IMR-90 (cell line): ENCODE results near the gene KANSL1L. TPM values are rescaled to one million over a fixed set of nuclear protein-coding genes. Genes with fewer than 3 reads are reported as not detected.

Source experiments
- ATAC-seq: fragments of 200-7000 bp; cut with Tn5 transposase; 2 replicates; pipeline ENCODE4 v1.9.1; 2020; ENCODE audit warnings: low read depth, mild to moderate bottlenecking, moderate library complexity
- BruUV-seq: library from RNA; stranded (reverse); fragments of 400-500 nt; replicated peaks from 2 replicates; lab custom pipeline; 2021; lab: Mats Ljungman, UMichigan
- CTCF ChIA-PET: fragments of 300-600 bp; formaldehyde crosslinking; extraction: SDS; loops from one replicate; lab custom pipeline; 2021; ENCODE audit warnings: antibody characterized with exemption; lab: Yijun Ruan, JAX
- POLR2A ChIA-PET: fragments of 300-600 bp; sonication (Branson Sonifier 250); formaldehyde crosslinking; loops from one replicate; lab custom pipeline; 2022; ENCODE audit warnings: antibody characterized with exemption; ENCODE audit not compliant: unreplicated experiment; lab: Charles Lee
- DNase-seq: peaks from one replicate; pipeline ENCODE4 v3.0.0; 2013
- H2AFZ ChIP-seq: replicated peaks from 2 replicates; pipeline ENCODE3; 2013; ENCODE audit warnings: low read length, mild to moderate bottlenecking; ENCODE audit not compliant: poor library complexity
- H2AK5ac ChIP-seq: 2 replicates; pipeline ENCODE4 v1.6.1; 2013; ENCODE audit warnings: low read depth, low read length, inconsistent platforms
- H2AK9ac ChIP-seq: replicated peaks from 2 replicates; pipeline ENCODE3; 2013; ENCODE audit warnings: mild to moderate bottlenecking, low read depth, low read length, moderate library complexity; ENCODE audit not compliant: poor library complexity
- H2BK120ac ChIP-seq: 2 replicates; pipeline ENCODE4 v1.6.1; 2013; ENCODE audit warnings: low read depth, low read length, inconsistent platforms
- H2BK15ac ChIP-seq: 3 replicates; pipeline ENCODE4 v1.6.1; 2013; ENCODE audit warnings: low read depth, low read length, inconsistent platforms
- H2BK20ac ChIP-seq: 2 replicates; pipeline ENCODE4 v1.6.1; 2013; ENCODE audit warnings: low read depth, mild to moderate bottlenecking, inconsistent platforms, low read length, moderate library complexity
- H2BK5ac ChIP-seq: 2 replicates; pipeline ENCODE4 v1.6.1; 2013; ENCODE audit warnings: mild to moderate bottlenecking, low read depth, low read length, inconsistent platforms; ENCODE audit not compliant: poor library complexity, severe bottlenecking
- H3K14ac ChIP-seq: replicated peaks from 2 replicates; pipeline ENCODE4 v1.6.1; 2013; ENCODE audit warnings: low read depth, low read length, inconsistent platforms
- H3K18ac ChIP-seq: 2 replicates; pipeline ENCODE4 v1.6.1; 2013; ENCODE audit warnings: low read depth, low read length, control low read depth
- H3K23ac ChIP-seq: 2 replicates; pipeline ENCODE4 v1.6.1; 2013; ENCODE audit warnings: low read depth, low read length, inconsistent platforms
- H3K27ac ChIP-seq: 2 replicates; pipeline ENCODE4 v1.5.1; 2013; ENCODE audit warnings: mild to moderate bottlenecking, control low read depth, low read length; ENCODE audit not compliant: insufficient read depth
- H3K27me3 ChIP-seq: 2 replicates; pipeline ENCODE4 v1.6.1; 2013; ENCODE audit warnings: low read length; ENCODE audit not compliant: control insufficient read depth, insufficient read depth
- H3K36me3 ChIP-seq: 2 replicates; pipeline ENCODE4 v1.6.1; 2013; ENCODE audit warnings: low read length, mixed read lengths; ENCODE audit not compliant: control insufficient read depth, insufficient read depth
- H3K4ac ChIP-seq: 2 replicates; pipeline ENCODE4 v1.6.1; 2013; ENCODE audit warnings: low read depth, low read length, inconsistent platforms
- H3K4me1 ChIP-seq: 2 replicates; pipeline ENCODE4 v1.6.1; 2013; ENCODE audit warnings: low read length, mixed read lengths; ENCODE audit not compliant: control insufficient read depth, insufficient read depth
- H3K4me2 ChIP-seq: 2 replicates; pipeline ENCODE4 v1.6.1; 2013; ENCODE audit warnings: low read depth, mild to moderate bottlenecking, control low read depth, low read length, moderate library complexity
- H3K4me3 ChIP-seq: 2 replicates; pipeline ENCODE4 v1.5.1; 2013; ENCODE audit warnings: low read depth, mild to moderate bottlenecking, control low read depth, low read length, moderate library complexity; ENCODE audit not compliant: insufficient read depth
- H3K56ac ChIP-seq: 2 replicates; pipeline ENCODE4 v1.6.1; 2013; ENCODE audit warnings: low read length, inconsistent platforms; ENCODE audit not compliant: insufficient read depth; ENCODE audit errors: extremely low read depth
- H3K79me1 ChIP-seq, 2 experiments: 2 replicates each; pipeline ENCODE4 v1.6.1; 2013; ENCODE audit warnings: low read length in 2 of 2, inconsistent platforms in 1 of 2, low read depth in 1 of 2
- H3K9ac ChIP-seq: 2 replicates; pipeline ENCODE4 v1.6.1; 2013; ENCODE audit warnings: low read depth, low read length, control low read depth
- H3K9me1 ChIP-seq: 2 replicates; pipeline ENCODE4 v1.6.1; 2013; ENCODE audit warnings: low read length, inconsistent platforms; ENCODE audit not compliant: insufficient read depth
- H3K9me3 ChIP-seq: 2 replicates; pipeline ENCODE4 v1.6.1; 2013; ENCODE audit warnings: low read length; ENCODE audit not compliant: control insufficient read depth, insufficient read depth
- H4K20me1 ChIP-seq: 2 replicates; pipeline ENCODE4 v1.6.1; 2013; ENCODE audit warnings: low read length, inconsistent platforms; ENCODE audit not compliant: insufficient read depth
- H4K5ac ChIP-seq: 2 replicates; pipeline ENCODE4 v1.6.1; 2013; ENCODE audit warnings: mild to moderate bottlenecking, low read depth, low read length, control low read depth
- H4K8ac ChIP-seq, 2 experiments: 2 replicates each; pipeline ENCODE4 v1.6.1; 2013; ENCODE audit warnings: low read depth in 2 of 2, low read length in 2 of 2, control low read depth in 1 of 2, inconsistent platforms in 1 of 2
- H4K91ac ChIP-seq: 2 replicates; pipeline ENCODE4 v1.6.1; 2013; ENCODE audit warnings: low read depth, low read length, inconsistent platforms; ENCODE audit not compliant: insufficient read depth
- BHLHE40 ChIP-seq: fragments of 150-350 bp; IDR thresholded peaks from 2 replicates; pipeline ENCODE4 v1.6.1; 2016; ENCODE audit warnings: mild to moderate bottlenecking, low read depth, low read length
- CEBPB ChIP-seq: IDR thresholded peaks from 2 replicates; pipeline ENCODE4 v1.6.1; 2012; ENCODE audit warnings: low read depth, low read length, improper control_type of control experiment
- CHD1 ChIP-seq: IDR thresholded peaks from 2 replicates; pipeline ENCODE4 v1.6.1; 2012; ENCODE audit warnings: low read depth, low read length, improper control_type of control experiment
- FOS ChIP-seq: fragments of 150-350 bp; IDR thresholded peaks from 2 replicates; pipeline ENCODE4 v1.6.1; 2016; ENCODE audit warnings: low read depth, low read length
- MAFK ChIP-seq: IDR thresholded peaks from 2 replicates; pipeline ENCODE4 v1.6.1; 2012; ENCODE audit warnings: low read depth, low read length, improper control_type of control experiment
- MAZ ChIP-seq: IDR thresholded peaks from 2 replicates; pipeline ENCODE4 v1.6.1; 2012; ENCODE audit warnings: low read depth, mild to moderate bottlenecking, low read length, improper control_type of control experiment, moderate library complexity, borderline replicate concordance
- MXI1 ChIP-seq: IDR thresholded peaks from 2 replicates; pipeline ENCODE4 v1.6.1; 2012; ENCODE audit warnings: low read depth, mild to moderate bottlenecking, low read length, moderate library complexity, borderline replicate concordance
- NFE2L2 ChIP-seq: fragments of 150-350 bp; IDR thresholded peaks from 2 replicates; pipeline ENCODE4 v1.6.1; 2016; ENCODE audit warnings: low read depth, mild to moderate bottlenecking, low read length
- POLR2A ChIP-seq: IDR thresholded peaks from 2 replicates; pipeline ENCODE4 v1.6.1; 2012; ENCODE audit warnings: mild to moderate bottlenecking, low read depth, low read length
- RAD21 ChIP-seq: IDR thresholded peaks from 2 replicates; pipeline ENCODE4 v1.6.1; 2012; ENCODE audit warnings: low read length, improper control_type of control experiment
- RCOR1 ChIP-seq: IDR thresholded peaks from 2 replicates; pipeline ENCODE4 v1.6.1; 2012; ENCODE audit warnings: mild to moderate bottlenecking, low read length, improper control_type of control experiment; ENCODE audit not compliant: insufficient replicate concordance
- RFX5 ChIP-seq: IDR thresholded peaks from 2 replicates; pipeline ENCODE4 v1.8.0; 2012; ENCODE audit warnings: low read depth, mild to moderate bottlenecking, low read length, moderate library complexity
- SMC3 ChIP-seq: fragments of 150-350 bp; IDR thresholded peaks from 2 replicates; pipeline ENCODE4 v1.6.1; 2016; ENCODE audit warnings: low read depth, mild to moderate bottlenecking, antibody characterized with exemption, low read length, moderate library complexity
- WGBS, 2 experiments: methylation state at CpG; one replicate each; pipeline versions ENCODE4 v1.1.5 to v1.1.7; 2013; ENCODE audit warnings: missing lambda C conversion rate in 2 of 2; ENCODE audit not compliant: insufficient read length in 1 of 2; ENCODE audit errors: extremely low coverage in 2 of 2; 5-methylcytosine and 5-hydroxymethylcytosine counted together
- dilution Hi-C: fragments of 300-500 bp; cut with HindIII; formaldehyde crosslinking; loops from one replicate; pipeline ENCODE4 v1.14.3; 2018; ENCODE audit warnings: low sequenced_read_pairs; ENCODE audit not compliant: unreplicated experiment
- in situ Hi-C: fragments of 300-500 bp; cut with MboI; formaldehyde crosslinking; loops from 3 replicates; pipeline ENCODE4 v1.14.3; 2019; ENCODE audit warnings: low sequenced_read_pairs, inconsistent platforms, mixed read lengths
- intact Hi-C: fragments of 100-400 bp; cut with micrococcal nuclease; formaldehyde crosslinking; loops from 2 replicates; pipeline ENCODE4 v1.10.0; 2022
- polyA plus RNA-seq, 3 experiments: library from polyadenylated mRNA; depleted of rRNA; stranded (reverse); fragments of >200 nt; gene quantifications; 2 replicates each; pipeline ENCODE4 v1.2.3, GENCODE V29; 2012; ENCODE audit warnings: low replicate concordance in 1 of 3
- total RNA-seq: library from RNA; depleted of rRNA; stranded (reverse); fragments of >200 nt; gene quantifications from 2 replicates; pipeline ENCODE4 v1.2.3, GENCODE V29; 2012
- TF ChIP-seq, protein P1 (sequence below): conservative IDR thresholded peaks from 2 replicates; pipeline ENCODE4 v1.5.1; 2012; ENCODE audit warnings: mild to moderate bottlenecking, low read depth, low read length, improper control_type of control experiment
- TF ChIP-seq, protein P2 (sequence below): fragments of 150-350 bp; IDR thresholded peaks from 2 replicates; pipeline ENCODE4 v1.6.1; 2016; ENCODE audit warnings: low read depth, mild to moderate bottlenecking, low read length, moderate library complexity, borderline replicate concordance
- TF ChIP-seq, protein P3 (sequence below): fragments of 150-350 bp; IDR thresholded peaks from 2 replicates; pipeline ENCODE4 v1.6.1; 2017; ENCODE audit warnings: mild to moderate bottlenecking, antibody characterized with exemption, low read length, low read depth

KANSL1L gene
- total and polyA plus RNA-seq, 2 of the 4 experiments (the other 2 are of a cell fraction) = 3.1 to 7.2 TPM

DNA sequence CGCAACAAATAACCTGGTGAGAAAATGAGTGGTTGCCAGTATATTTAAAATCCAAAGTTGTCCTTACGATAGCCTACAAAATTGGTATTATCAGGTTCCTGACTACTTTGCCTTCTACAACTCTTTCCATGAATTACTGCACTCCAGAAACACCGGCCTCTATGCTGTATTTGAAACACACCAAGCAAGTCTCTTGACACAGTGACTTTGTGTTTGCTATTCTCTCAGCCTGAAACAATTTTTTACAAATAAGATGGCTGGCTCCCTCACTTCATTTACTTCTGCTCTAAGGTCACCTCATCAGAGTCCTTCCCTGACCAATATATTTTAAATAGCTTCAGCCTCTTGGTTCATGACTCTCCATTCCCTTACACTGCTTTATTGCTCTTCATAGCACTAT lies 12.2 kb downstream of the KANSL1L start:
- Histone ChIP-seq H3K9me3 (no peaks in the 10 kb centered on the region), H4K20me1 (no peaks in the 10 kb centered on the region), H2AFZ (no peak overlapping the region), H3K18ac (no peak overlapping the region), H3K79me1 (peaks cover 10 to 16% of the 10 kb centered on the region in 2 experiments), H2AK5ac (no peak overlapping the region), H3K4ac (no peak overlapping the region), H3K56ac (no peak overlapping the region), H3K9ac (no peak overlapping the region), H3K27me3 (no peaks in the 10 kb centered on the region), H4K5ac (no peak overlapping the region), H2BK15ac (no peak overlapping the region), H3K4me3 (no peak overlapping the region), H3K14ac (no peak overlapping the region), H2AK9ac (no peak overlapping the region), H3K9me1 (no peaks in the 10 kb centered on the region), H3K36me3 (no peaks in the 10 kb centered on the region), H4K91ac (no peak overlapping the region), H2BK120ac (no peak overlapping the region), H2BK20ac (no peak overlapping the region), H3K4me1 (peaks cover 2% of the 10 kb centered on the region; the same call in 1 of the 2 replicates), H3K23ac (no peak overlapping the region), H3K27ac (no peak overlapping the region), H3K4me2 (no peak overlapping the region), H2BK5ac (no peak overlapping the region), H4K8ac (no peak overlapping the region)
- BruUV-seq = no TSS peak
- no peak for TF ChIP-seq NFE2L2
- TF ChIP-seq POLR2A = no peak
- no peak for TF ChIP-seq RFX5
- TF ChIP-seq, protein P1, sequence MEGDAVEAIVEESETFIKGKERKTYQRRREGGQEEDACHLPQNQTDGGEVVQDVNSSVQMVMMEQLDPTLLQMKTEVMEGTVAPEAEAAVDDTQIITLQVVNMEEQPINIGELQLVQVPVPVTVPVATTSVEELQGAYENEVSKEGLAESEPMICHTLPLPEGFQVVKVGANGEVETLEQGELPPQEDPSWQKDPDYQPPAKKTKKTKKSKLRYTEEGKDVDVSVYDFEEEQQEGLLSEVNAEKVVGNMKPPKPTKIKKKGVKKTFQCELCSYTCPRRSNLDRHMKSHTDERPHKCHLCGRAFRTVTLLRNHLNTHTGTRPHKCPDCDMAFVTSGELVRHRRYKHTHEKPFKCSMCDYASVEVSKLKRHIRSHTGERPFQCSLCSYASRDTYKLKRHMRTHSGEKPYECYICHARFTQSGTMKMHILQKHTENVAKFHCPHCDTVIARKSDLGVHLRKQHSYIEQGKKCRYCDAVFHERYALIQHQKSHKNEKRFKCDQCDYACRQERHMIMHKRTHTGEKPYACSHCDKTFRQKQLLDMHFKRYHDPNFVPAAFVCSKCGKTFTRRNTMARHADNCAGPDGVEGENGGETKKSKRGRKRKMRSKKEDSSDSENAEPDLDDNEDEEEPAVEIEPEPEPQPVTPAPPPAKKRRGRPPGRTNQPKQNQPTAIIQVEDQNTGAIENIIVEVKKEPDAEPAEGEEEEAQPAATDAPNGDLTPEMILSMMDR = no peak
- no peak for TF ChIP-seq SMC3
- TF ChIP-seq RAD21 = no peak
- no peak for TF ChIP-seq MAZ
- TF ChIP-seq MXI1 = no peak
- no peak for TF ChIP-seq FOS
- TF ChIP-seq, protein P2, sequence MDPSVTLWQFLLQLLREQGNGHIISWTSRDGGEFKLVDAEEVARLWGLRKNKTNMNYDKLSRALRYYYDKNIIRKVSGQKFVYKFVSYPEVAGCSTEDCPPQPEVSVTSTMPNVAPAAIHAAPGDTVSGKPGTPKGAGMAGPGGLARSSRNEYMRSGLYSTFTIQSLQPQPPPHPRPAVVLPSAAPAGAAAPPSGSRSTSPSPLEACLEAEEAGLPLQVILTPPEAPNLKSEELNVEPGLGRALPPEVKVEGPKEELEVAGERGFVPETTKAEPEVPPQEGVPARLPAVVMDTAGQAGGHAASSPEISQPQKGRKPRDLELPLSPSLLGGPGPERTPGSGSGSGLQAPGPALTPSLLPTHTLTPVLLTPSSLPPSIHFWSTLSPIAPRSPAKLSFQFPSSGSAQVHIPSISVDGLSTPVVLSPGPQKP = no peak
- TF ChIP-seq MAFK = no peak
- TF ChIP-seq CHD1 = no peak
- TF ChIP-seq BHLHE40 = no peak
- TF ChIP-seq CEBPB = no peak
- no peak for TF ChIP-seq RCOR1
- TF ChIP-seq, protein P3, sequence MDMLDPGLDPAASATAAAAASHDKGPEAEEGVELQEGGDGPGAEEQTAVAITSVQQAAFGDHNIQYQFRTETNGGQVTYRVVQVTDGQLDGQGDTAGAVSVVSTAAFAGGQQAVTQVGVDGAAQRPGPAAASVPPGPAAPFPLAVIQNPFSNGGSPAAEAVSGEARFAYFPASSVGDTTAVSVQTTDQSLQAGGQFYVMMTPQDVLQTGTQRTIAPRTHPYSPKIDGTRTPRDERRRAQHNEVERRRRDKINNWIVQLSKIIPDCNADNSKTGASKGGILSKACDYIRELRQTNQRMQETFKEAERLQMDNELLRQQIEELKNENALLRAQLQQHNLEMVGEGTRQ = no peak
- dilution Hi-C loops (no loop called here), intact Hi-C loops (no loop called here), in situ Hi-C loops (no loop called here)
- CTCF ChIA-PET = interaction anchor here (0.9 kb wide), 1 partner anchor 36 kb away, joined by 3 read pairs; no protein-coding TSS in a partner anchor
- DNase-seq (no peak), ATAC-seq (no peak)
- POLR2A ChIA-PET = no interaction called here
- WGBS, 2 experiments = 83% methylated on average over 1 of the region's 3 CpGs; no CpG with 5 or more reads in 1 of the 2 experiments
